Activated CD8-positive, alpha-beta T cell treated with anti-CD3 and anti-CD28 coated beads for 36 hours (primary cell): ENCODE measurements around the gene PRDM11. TPM values are rescaled to one million over a fixed set of nuclear protein-coding genes. Genes with fewer than 3 reads are reported as not detected.

Experiments used
- ATAC-seq: fragments of 200-7000 bp; cut with Tn5 transposase; one replicate; pipeline ENCODE4 v1.10.0; 2021; ENCODE audit warnings: mild to moderate bottlenecking, moderate library complexity
- CTCF ChIA-PET: fragments of 350-600 bp; sonication (Branson Sonifier 250); formaldehyde crosslinking; loops from one replicate; lab custom pipeline; 2021; ENCODE audit warnings: antibody characterized with exemption; lab: Charles Lee
- POLR2A ChIA-PET: fragments of 350-600 bp; sonication (Branson Sonifier 250); formaldehyde crosslinking; loops from one replicate; lab custom pipeline; 2021; ENCODE audit warnings: antibody characterized with exemption; lab: Charles Lee
- DNase-seq: peaks from one replicate; pipeline ENCODE4 v3.0.0-alpha.2; 2020
- H3K27ac Mint-ChIP-seq: one replicate; pipeline ENCODE4 v1.8.0; 2021; ENCODE audit warnings: mild to moderate bottlenecking, mixed read lengths
- H3K27me3 Mint-ChIP-seq: one replicate; pipeline ENCODE4 v1.8.0; 2021; ENCODE audit warnings: mixed read lengths
- H3K36me3 Mint-ChIP-seq: one replicate; pipeline ENCODE4 v1.8.0; 2021; ENCODE audit warnings: low read depth, mixed read lengths
- H3K4me1 Mint-ChIP-seq: one replicate; pipeline ENCODE4 v1.8.0; 2021; ENCODE audit warnings: low read depth, mixed read lengths
- H3K4me3 Mint-ChIP-seq: one replicate; pipeline ENCODE4 v1.8.0; 2021; ENCODE audit warnings: mild to moderate bottlenecking, moderate library complexity, mixed read lengths
- H3K9me3 Mint-ChIP-seq: one replicate; pipeline ENCODE4 v1.8.0; 2021; ENCODE audit warnings: mixed read lengths
- CTCF ChIP-seq: fragments of 200-600 bp; IDR thresholded peaks from one replicate; pipeline ENCODE4 v1.8.0; 2022; ENCODE audit warnings: antibody characterized with exemption, mild to moderate bottlenecking
- intact Hi-C: fragments of 100-400 bp; cut with micrococcal nuclease; formaldehyde crosslinking; loops from one replicate; pipeline ENCODE4 v1.10.0; 2022
- total RNA-seq, 2 experiments: library from RNA; stranded (reverse); gene quantifications; one replicate each; pipeline ENCODE4 v1.2.3, GENCODE V29; 2021

Gene PRDM11
- total RNA-seq, 2 experiments from 2014 or later: 2.6 to 3.5 TPM

DNA sequence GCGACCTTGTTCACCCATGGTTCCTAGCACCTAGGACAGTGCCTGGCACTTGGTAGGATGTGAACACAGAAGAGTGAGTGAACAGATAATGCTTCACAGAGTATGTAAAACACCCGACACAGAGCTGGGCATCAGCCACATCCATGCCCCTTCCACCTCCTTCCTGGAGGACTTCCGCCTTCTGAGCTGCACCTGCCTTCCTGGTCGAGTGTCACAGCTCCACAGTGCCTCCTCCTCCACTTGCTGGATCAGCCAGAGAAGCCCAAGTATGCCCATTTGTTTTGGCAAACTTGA is 20.1 kb downstream of the PRDM11 start:
- no peak overlapping the region for H3K4me3 Mint-ChIP-seq
- ATAC-seq (no peak), DNase-seq (no peak)
- no peaks in the 10 kb centered on the region for H3K27me3 Mint-ChIP-seq
- TF ChIP-seq CTCF: no peak
- intact Hi-C loops: no loop called here
- no peak overlapping the region for H3K27ac Mint-ChIP-seq
- no peaks in the 10 kb centered on the region for H3K9me3 Mint-ChIP-seq
- H3K4me1 Mint-ChIP-seq: peaks cover 34% of the 10 kb centered on the region
- ChIA-PET POLR2A (interaction anchor here (1.2 kb wide), 1 partner anchor 18 kb away, joined by 4 read pairs; no protein-coding TSS in a partner anchor), CTCF (interaction anchor here (0.8 kb wide), 1 partner anchor 67 kb away, joined by 5 read pairs; no protein-coding TSS in a partner anchor)
- H3K36me3 Mint-ChIP-seq: no peaks in the 10 kb centered on the region

- intact Hi-C loops: no loop called here
These were observed 20.8 kb downstream of the PRDM11 start for GRCh38 chr11:45167283-45167682.

DNA sequence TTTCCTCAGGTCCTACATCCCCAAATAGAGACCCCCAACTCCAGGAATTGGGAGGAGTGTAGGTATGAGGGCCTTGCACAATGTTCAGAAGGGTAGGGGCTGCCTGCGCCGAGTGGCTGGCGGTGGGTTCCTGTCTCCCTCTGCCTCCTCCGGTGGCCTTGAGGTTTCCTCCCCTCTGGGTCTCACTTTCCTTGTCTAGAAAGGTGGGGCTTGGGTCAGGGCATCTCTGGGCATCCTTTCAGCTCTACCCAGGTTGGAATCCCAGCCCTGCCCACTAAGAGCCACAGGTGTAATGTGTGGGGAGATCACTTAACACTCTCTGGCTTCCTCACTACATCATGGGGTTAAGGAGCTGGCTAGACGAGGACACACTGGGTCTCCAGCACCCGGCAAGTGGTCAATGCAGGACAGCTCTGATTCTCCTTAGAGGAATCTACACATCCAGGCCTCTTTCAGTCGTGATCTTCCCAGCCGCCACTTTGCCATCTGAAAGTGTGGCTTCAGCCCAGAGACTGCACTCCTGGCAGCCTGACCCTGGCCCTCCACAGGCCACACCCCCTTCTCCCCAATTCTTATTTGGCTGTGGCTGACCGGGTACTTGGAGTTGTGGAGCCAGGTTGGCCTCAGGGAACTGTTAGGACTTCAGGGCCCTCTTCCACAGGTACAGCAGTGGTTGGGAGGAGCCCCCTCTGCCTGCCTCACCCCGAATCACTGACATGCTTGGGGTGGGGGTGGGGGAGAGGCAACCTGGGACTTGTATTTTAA is 22.1 kb downstream of the PRDM11 start:
- no peak for DNase-seq
- intact Hi-C loops: no loop called here
- Mint-ChIP-seq H3K4me3 (no peak overlapping the region), H3K4me1 (peaks cover 26% of the 10 kb centered on the region), H3K36me3 (no peaks in the 10 kb centered on the region), H3K27ac (no peak overlapping the region), H3K27me3 (no peaks in the 10 kb centered on the region), H3K9me3 (no peaks in the 10 kb centered on the region)
- no peak for ATAC-seq
- POLR2A ChIA-PET: interaction anchor here (1.2 kb wide), 1 partner anchor 9 kb away, joined by 3 read pairs; no protein-coding TSS in a partner anchor
- CTCF ChIA-PET: interaction anchor here (1.7 kb wide), 1 partner anchor 15 kb away, joined by 5 read pairs; no protein-coding TSS in a partner anchor
- no peak for TF ChIP-seq CTCF

More at GRCh38 chr11:45167283-45167682, 20.8 kb downstream of the PRDM11 start:
- ChIA-PET POLR2A (interaction anchor here (1.2 kb wide), 1 partner anchor 10 kb away, joined by 3 read pairs; no protein-coding TSS in a partner anchor), CTCF (interaction anchor here (0.8 kb wide), 1 partner anchor 66 kb away, joined by 5 read pairs; no protein-coding TSS in a partner anchor)
- Mint-ChIP-seq H3K36me3 (no peaks in the 10 kb centered on the region), H3K4me3 (no peak overlapping the region), H3K27me3 (no peaks in the 10 kb centered on the region), H3K27ac (no peak overlapping the region), H3K4me1 (peaks cover 34% of the 10 kb centered on the region), H3K9me3 (no peaks in the 10 kb centered on the region)
- no peak for ATAC-seq
- no peak for TF ChIP-seq CTCF
- no peak for DNase-seq

DNA sequence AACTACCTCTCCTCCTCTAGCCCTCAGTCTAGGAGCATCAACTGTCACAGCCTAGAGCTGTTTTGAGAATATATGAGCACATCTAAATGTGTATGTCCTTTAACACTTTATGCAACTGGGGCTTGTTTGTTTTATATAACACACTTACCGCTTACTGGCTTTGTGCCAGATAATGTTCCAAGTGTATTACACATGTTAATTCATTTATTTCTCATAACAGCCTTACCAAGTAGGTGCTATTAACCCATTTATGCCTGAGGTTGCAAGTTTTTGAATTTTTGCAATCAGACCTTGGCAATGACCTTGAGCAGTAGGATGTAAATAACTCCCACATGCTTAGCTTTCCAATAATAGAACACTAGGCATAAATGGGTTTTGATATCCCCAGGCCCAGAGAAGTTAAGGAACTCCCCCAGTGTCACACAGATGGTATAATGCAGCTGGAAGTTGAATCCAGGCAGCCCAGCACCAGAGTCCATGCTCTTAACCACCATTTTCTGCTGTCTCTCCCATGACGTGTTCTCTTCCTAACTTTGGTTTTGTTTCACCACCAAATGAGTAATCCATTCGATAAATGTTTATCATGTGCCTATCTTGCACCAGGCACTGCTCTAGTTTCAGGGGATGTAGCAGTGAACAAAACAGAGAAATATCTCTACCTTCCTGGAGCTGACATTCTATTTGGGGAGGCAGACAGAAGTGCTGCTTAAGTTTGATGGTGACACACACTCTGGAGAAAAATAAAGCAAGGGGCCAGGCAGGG is 23.1 kb downstream of the PRDM11 start:
- intact Hi-C loops: no loop called here
- Mint-ChIP-seq H3K27ac (peak overlapping the region; percentile 41), H3K9me3 (no peaks in the 10 kb centered on the region), H3K27me3 (no peaks in the 10 kb centered on the region), H3K36me3 (no peaks in the 10 kb centered on the region), H3K4me3 (no peak overlapping the region), H3K4me1 (peaks cover 17% of the 10 kb centered on the region)
- ChIA-PET CTCF (interaction anchor here (1.7 kb wide), 1 partner anchor 14 kb away, joined by 5 read pairs; no protein-coding TSS in a partner anchor), POLR2A (interaction anchor here (1.2 kb wide), 1 partner anchor 22 kb away, joined by 3 read pairs; no protein-coding TSS in a partner anchor)
- DNase-seq (peak; percentile 14), ATAC-seq (peak; percentile 78)
- TF ChIP-seq CTCF: no peak
